GM10266 (cell line): ENCODE results near the gene MYL5.
"Not testable (repeated sequence)": the region's sequence is repeated elsewhere in the genome, so short reads cannot be mapped to it uniquely, and the experiment has no call there.

ENCODE experiments used
- DNase-seq: peaks from one replicate; pipeline ENCODE4 v3.0.0; 2012; ENCODE audit errors: extremely low spot score
- CTCF ChIP-seq: IDR thresholded peaks from 2 replicates; pipeline ENCODE4 v1.5.1; 2012; ENCODE audit warnings: mild to moderate bottlenecking, low read depth; ENCODE audit not compliant: control insufficient read depth, insufficient read depth; ENCODE audit errors: missing control alignments

The MYL5 gene

GRCh38 chr4:727576-727975 lies 53.2 kb downstream of the MYL5 start:
- DNase-seq: no peak
- TF ChIP-seq CTCF: no peak

DNA sequence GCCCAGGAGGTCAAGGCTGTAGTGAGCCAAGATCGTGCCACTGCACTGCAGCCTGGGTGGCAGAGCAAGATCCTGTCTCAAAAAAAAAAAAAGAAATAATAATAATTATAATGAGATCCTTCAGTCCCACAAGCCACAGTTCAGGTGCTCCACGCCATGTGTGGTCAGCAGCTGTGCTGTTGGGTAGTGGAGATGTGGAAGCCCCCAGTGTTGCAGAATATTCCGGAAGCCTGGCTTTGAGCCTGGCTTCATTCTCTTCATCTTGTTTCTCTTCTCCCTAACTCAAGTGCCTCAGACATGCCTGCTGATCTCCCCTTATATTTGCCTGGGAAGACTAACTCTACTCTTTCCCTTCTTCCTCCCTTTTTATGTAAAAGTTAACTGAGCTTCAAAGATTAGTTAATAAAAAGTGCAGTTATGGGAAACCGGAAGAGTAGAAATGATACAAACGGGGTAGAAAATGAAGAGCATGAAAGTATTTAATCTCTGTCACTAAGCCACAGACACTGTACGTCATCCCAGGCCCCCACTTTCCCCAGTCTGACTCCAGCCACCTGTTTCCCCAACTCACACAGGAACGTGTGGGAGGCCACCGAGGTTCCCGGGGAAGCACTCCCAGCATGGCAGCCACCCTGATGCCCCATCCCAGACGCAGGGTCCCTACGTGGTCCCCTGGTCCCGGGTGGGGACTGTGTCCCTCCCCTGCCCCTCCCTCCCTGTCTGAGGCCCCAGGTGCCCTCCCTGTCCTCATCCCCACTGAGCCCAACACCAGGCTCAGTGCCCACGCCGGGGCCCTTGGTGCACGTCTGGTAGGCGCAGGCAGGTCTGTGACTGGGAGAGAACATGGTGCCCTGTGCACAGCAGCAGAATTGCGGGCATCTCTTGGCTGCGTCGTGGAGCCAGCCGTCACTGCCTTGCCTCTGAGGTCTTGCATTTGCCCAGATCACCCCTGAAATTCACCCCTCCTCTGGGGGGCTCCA lies 55.3 kb downstream of the MYL5 start:
- DNase-seq: no peak
- no peak for TF ChIP-seq CTCF

GRCh38 chr4:730511-730910 lies 56.2 kb downstream of the MYL5 start:
- TF ChIP-seq CTCF: no peak
- no peak for DNase-seq

GRCh38 chr4:730946-731904 lies 56.9 kb downstream of the MYL5 start:
- DNase-seq: not testable (repeated sequence)
